Ovary (tissue), 3 donors: ENCODE results near the gene CYP2S1.
A peak's percentile ranks its signal among the peaks of the same experiment; 100 is the strongest.

Source experiments
- CTCF ChIP-seq, 3 donors: fragments of 450-650 bp in 2 of 3; fragments of 200-600 bp in 1 of 3; IDR thresholded peaks; one replicate each; pipeline versions ENCODE4 v1.5.1 to v1.8.0; 2016 to 2022; ENCODE audit warnings: antibody characterized with exemption in 3 of 3, mild to moderate bottlenecking in 1 of 3
- EP300 ChIP-seq: sonication (generic); formaldehyde crosslinking; IDR thresholded peaks from one replicate; pipeline ENCODE4 v1.6.1; 2017; ENCODE audit warnings: antibody characterized with exemption
- POLR2A ChIP-seq: fragments of 450-650 bp; IDR thresholded peaks from one replicate; pipeline ENCODE4 v1.6.1; 2017; ENCODE audit warnings: antibody characterized with exemption, mild to moderate bottlenecking, moderate library complexity
- donor health status: DM: no; HTN: no; CAD: no.

GRCh38 chr19:41144403-41144802 is 48.6 kb upstream of the CYP2S1 start:
- TF ChIP-seq CTCF (IDR thresholded peaks at IDR 0.05) (peak in 2 of 3 donors; percentile 21 to 53), POLR2A (no peak), EP300 (no peak)
